NCI-H460 (cell line): ENCODE measurements around the gene SPSB4. TPM values are rescaled to one million over a fixed set of nuclear protein-coding genes. Genes with fewer than 3 reads are reported as not detected.
"Not testable (repeated sequence)": the region's sequence is repeated elsewhere in the genome, so short reads cannot be mapped to it uniquely, and the experiment has no call there.

Source experiments
- DNase-seq: peaks from one replicate; pipeline ENCODE4 v3.0.0-alpha.2; 2016; ENCODE audit warnings: low read depth; ENCODE audit errors: extremely low read depth
- total RNA-seq: library from RNA; depleted of rRNA; stranded (reverse); fragments of >200 nt; shearing (Covaris generic); gene quantifications from 2 replicates; pipeline ENCODE4 v1.2.3, GENCODE V29; 2014

The SPSB4 gene
- total RNA-seq, 1 experiment from 2014 or later: 0.10 TPM

DNA sequence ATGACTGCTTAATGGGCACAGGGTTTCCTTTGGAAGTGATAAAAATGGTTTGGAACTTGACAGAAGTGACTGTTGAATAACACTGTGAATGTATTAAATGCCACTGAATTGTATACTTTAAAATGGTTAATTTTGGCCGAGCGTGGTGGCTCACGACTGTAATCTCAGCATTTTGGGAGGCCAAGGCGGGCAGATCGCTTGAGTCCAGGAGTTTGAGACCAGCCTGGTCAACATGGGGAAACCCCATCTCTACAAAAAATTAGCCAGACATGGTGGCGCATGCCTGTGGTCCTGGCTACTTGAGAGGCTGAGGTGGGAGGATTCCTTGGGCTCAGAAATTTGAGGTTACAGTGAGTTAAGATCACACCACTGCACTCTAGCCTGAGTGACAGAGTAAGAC lies 62.5 kb downstream of the SPSB4 start:
- DNase-seq: not testable (repeated sequence)

DNA sequence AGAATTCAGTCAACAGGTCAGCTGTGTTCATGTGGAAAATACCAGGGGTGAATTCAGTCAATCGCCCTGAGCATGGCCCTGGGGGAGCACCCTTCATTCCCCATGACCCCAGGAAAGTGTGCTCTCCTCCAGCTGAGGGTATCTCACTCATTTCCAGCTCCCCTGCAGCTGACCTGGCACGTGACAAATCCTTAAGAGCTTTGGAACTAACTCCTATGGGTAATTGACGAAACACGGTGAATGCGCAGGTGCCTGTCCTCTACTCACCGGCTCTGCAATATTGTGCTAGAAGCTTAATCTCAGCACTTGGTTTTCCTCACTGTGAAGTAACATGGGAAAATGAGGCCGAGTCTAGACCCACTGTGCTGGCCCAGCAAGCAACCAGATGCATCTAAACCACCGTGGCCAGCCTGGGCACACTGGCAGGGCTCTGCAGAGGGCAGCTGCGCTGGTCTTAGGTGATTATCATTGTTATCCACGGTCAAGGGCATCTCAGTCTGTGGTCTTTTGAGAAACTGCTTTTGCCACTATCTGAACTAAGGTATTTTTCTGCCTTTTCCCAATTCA lies 63.1 kb downstream of the SPSB4 start:
- no peak for DNase-seq

DNA sequence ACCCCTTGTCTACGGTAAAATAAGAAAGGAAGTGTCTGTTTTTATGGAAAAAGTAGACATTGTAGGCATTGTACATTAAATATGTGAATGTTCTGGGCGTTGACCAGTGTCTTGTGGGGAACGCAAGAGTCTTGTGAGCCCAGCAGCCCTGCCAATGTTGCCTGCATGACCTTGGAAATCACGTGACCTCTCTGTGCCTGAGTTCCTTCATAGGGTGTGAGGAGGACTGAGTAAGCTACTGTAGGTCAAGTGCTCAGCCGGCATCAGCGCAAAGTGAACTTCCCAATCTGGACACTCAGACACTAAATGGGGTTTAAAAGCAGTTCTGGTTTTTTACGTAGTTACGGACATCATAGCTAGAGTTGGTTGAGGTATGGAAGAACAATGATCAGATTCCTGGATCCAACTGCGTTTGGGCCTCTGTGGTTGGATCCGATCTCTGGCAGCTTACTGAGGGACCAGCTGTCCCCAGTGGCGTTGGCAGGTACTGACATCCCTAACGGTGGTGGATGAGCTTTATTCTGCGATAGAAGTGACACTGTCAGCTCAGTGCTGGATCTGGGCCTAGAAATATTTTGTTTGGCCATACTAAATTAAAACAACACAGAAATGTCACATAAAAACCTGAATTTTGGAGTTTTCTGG lies 63.8 kb downstream of the SPSB4 start:
- DNase-seq: no peak

DNA sequence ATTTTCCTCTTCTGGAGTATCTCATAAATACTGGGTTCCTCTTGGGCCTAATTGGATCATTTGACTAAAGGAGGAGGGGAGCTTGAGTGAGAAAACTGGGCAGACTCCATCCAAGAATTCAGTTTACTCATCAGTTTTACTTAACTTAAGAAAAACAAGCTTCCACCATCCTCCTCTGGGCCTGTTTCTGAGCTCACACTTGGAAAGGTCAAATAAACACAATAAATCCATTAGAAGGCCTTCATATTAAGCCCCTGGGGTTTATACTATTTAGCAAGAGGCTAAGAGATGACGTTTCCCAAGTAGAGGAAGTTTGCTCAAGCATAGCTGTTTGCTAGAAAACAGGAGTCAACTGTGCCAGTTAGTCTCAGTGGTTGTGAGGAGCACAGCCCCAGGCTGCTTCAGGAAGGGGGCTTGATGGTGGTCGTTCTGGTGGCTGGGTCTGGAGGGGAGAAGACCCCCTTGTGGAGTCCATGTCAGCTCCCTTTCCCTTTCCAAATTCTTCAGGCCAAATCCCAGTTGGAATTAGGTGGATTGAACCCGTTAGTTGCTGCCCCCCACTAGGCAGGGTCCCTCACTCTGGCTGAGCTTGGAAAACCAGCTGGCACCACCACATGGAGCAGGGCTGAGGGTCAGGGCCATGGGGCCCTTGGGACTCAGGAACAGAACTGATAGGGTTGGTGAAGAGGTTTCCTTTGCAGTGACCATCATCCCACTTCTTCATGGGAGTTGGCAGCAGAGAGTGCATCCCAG lies 64.8 kb downstream of the SPSB4 start:
- peak; percentile 39 for DNase-seq

DNA sequence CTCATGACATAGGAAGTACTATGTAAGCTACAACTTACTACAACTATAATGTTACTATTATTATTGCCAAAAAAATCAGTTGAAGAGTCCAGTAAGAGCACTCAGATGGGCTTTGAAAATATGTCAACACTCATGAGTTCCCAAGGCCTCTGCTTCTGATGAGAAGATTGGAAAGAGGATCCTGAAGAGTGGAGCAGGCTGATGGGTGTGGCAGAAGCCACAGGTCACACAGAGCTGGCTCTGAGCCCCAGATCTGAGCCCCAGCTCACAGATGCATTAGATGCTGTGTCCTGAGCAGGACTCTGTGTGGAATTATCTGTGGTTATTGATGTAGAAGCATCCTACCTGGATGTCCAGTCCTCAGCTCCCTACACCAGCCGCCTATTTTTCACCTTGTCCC lies 65.6 kb downstream of the SPSB4 start:
- DNase-seq: no peak

DNA sequence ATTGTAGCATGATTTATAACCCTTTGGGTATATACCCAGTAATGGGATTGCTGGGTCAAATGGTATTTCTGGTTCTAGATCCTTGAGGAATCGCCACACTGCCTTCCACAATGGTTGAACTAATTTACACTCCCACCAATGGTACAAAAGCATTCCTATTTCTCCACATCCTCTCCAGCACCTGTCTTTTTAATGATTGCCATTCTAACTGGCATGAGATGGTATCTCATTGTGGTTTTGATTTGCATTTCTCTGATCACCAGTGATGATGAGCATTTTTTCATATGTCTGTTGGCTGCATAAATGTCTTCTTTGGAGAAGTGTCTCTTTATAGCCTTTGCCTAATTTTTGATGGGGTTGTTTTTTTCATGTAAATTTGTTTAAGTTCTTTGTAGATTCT lies 66.8 kb downstream of the SPSB4 start:
- not testable (repeated sequence) for DNase-seq

DNA sequence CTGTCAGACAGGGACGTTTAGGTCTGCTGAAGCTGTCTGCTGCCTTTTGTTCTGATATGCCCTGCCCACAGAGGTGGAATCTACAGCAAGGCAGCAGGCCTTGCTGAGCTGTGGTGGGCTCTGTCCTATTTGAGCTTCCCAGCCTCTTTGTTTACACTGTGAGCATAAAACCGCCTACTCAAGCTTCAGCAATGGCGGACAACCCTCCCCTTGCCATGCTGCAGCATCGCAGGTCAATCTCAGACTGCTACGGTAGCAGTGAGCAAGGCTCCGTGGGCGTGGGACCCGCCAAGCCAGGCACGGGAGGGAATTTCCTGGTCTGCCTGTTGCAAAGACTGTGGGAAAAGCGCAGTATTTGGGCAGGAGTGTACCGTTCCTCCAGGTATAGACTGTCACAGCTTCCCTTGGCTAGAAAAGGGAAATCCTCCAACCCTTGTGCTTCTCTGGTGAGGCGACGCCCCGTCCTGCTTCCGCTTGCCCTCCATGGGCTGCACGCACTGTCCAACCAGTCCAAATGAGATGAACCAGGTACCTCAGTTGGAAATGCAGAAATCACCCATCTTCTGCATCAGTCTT lies 71.4 kb downstream of the SPSB4 start:
- no peak for DNase-seq

DNA sequence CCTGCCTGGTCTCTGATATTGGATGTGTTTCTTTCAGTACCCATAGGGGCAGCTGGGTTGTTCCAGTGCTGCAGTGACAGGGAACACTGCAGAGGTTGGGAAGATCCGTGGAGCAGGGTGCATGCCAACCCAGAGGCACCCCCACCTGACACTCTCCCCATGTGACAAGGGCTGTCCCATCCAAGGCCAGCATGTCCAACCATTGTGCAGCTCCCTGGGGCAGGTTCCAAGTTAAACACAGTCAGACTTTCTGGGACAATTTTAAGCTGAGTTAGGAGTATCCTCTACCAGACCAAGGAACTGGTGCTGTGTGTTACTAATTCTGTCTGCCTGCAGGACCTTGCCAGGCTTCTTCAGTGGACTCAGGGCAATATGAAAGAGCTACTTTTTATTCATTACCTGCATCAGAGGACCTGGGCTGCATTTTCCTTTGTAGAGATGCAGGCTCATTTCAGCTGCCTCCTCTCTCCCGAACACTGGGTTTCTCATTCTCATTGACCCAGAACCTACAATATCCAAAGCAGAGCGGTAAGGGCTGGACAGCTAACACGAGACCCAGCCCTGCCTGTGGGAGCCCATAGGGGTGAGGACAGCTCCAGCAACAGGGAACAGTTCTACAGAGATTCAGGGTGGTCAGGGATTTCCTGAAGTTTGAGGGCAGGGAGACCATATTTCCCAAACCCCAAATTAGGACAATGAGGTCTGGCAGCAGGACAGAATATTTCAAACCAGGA lies 72.7 kb downstream of the SPSB4 start:
- DNase-seq: no peak

DNA sequence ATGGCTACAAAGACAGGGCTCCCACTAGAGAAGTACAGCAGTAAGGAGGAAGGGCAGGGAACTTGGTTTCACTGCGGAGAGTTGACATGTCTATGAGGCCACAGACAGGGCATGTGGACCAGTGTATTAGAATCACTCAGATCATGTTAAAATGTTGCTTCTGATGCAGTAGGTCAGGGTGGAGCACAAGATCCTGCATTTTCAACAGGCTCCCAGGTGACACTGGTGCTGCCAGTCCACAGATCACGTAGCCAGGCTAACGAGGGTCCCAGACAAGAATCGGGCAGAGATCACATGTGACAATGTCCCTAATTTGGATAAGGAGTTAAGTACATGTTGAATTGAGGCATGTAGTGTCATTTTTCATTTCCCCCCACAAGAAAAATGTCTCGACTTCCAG lies 73.6 kb downstream of the SPSB4 start:
- no peak for DNase-seq

DNA sequence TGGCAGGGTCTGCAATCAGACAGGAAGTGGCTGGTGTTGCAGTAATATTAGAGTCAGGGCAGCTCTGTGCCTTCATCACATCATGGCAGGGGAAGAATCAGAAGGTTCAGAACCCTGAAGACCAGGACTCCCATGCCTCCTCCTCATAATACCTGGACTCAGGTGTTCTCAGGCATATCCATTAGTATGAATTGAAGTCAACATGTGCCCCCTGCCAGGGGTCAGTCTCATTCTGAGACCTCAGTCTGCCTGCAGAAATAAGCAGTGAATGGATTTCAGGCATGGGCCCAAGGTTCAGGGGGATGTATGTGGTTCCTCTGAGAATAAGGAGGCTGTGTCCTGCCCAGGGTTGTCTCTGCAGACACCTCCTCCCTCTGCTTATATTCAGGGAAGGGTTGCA lies 74.2 kb downstream of the SPSB4 start:
- no peak for DNase-seq

DNA sequence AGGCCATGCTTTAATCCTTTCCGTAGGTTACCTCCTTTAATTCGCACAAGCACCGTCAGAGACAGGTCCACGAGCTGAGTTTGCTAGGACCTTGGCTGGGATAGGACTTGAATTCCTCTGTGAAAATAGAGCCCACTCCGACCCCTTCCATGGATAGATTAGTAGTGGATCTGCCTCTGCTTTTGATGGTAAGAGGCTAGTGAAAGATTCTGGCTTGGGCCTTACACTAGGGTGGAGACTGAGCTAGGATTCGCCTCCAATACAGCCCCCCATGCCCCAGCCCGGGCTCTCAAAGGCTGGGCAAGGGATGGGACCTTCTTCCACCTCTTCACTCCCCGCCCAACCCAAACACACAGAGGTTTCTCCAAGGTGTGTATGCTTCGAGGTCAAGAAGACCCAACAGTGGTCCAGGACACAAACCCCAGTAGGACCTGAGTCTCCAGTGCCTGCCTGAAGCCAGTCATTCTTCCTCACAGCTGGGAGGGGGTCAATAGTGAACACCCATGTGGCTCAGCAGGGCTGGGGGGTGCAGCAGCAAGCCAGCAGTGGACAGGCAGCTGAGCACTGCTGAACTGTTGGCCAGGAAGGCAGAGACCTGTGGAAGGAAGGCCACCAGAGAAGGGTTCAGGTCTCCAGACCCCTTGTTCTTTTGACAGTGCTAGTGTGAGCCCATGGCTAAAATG lies 75.7 kb downstream of the SPSB4 start:
- DNase-seq: no peak

DNA sequence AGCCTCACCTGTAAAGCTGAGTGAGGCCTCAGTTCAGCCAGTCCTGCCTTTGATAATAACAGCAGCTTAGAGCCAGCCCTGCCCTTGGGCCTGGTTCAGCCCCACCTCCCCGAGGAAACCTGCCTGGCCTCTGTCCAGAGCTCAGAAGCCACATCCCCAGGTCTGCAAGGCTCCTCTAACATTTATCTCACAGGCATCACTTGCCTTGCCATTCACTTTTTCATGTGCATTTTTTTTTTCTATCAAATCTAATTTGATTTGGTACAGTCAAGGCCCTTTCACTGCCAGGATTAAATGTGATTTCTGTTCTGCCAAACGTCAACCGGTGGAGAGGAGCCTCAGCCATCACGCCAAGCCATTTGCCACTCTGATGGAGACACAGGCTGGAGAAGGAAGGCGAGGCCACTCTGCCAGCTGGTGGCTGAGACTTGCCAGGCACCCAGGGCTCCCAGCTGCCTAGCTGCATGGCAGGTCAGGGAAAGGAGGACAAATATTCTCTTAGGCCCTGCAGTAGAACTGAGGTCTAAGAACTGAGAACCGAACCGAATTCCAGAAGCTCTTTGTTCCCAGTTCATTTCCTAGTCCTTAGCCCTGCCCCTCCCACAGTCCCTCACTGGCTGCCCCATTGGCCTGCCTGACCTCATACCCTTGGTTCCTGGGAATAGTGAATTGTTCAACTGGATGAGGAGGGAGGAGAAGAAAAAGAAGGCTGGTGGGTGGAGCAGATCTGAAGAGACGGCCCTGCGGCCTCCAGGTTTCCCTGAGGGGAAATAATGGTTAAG lies 76.4 kb downstream of the SPSB4 start:
- no peak for DNase-seq

DNA sequence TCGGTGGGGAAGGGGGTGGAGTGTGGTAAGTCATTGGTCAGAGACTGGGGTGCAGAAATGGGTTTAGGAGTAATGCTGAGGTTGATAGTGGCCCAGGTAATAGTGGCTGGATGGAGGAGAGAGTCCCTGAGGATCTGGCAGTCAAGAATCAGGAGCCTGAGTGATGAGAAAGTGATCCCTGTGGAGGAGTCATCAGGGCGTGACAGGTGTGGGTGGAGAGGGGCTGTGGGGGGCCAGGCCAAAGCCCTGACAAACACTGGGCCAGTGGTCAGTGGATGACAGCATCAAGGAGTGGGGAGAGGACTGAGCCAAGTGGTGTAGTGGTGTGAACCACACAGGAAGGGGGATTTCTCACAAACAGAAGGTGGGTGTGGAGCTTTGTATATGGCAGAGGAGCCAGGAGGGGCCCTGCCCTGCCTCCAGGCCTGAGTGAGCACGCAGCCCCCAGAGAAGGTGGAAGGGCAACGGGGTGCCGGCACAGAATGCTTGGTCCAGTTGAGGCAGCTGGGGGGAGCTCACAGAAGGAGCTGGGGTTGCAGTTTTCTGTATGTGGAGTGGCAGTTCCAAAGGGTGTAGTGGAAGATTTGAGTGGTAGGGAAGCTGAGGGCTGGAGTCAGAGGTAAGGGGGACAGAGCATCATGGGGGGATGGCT lies 77.1 kb downstream of the SPSB4 start:
- no peak for DNase-seq

DNA sequence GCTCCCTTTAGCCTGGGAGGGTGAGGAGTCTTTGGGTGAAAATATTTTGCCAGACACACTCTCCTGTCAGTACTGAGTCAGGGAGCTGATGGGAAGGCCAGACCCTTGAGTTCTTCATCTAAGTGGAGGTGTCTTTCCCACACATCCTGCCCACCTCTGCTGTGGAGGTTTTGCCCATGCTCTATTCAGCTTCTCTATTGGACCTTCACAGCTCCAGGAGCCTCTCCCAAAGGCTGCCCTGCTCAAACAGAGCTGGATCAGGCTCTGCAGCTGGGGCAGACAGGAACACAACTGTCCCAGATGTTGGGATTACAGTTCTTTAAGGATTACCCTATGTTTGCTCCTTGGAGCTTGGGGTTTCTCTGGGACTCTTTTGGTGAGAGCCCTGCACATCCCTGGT lies 77.9 kb downstream of the SPSB4 start:
- DNase-seq: no peak

DNA sequence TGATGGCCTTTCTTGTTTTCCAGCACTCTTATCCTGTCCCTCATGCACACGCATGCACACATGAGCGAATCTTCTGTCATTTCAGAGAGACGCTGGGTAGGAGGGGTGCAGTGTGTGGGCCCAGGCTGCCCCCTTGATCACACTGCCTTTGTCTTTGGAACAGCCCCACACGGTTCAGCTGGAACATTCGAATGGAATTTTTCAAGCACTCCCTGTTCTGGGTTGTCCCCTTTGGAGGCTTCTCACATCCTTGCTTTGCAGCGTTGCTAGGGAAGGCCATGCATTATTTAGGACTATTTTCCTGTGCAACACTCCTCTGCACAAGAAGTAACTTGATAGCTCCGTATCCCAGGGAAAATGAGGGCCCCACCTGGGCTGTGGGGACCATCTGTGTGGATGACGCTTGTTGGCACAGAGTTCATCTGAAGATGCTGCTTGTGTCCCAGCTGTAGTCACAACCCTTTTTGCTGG lies 78.4 kb downstream of the SPSB4 start:
- no peak for DNase-seq

DNA sequence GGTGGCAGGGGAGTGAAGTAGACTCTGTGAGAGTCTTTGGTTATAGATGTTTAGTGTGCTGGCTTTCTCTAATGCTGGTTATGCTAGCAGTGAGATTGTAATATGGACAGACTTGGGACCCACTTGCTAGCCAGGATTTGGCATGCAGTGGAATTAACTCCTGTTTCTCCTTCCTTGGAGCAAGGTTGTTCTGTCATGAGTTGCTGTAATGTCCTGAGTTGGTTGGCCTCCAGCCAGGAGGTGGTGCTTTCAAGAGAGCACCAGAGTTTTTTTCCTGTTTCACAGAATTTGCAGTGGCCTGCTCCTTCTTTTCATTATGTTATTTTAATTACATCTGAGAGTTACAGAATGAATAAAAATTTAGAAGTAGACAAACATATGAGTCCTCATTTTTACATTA lies 92.4 kb downstream of the SPSB4 start:
- DNase-seq: no peak

DNA sequence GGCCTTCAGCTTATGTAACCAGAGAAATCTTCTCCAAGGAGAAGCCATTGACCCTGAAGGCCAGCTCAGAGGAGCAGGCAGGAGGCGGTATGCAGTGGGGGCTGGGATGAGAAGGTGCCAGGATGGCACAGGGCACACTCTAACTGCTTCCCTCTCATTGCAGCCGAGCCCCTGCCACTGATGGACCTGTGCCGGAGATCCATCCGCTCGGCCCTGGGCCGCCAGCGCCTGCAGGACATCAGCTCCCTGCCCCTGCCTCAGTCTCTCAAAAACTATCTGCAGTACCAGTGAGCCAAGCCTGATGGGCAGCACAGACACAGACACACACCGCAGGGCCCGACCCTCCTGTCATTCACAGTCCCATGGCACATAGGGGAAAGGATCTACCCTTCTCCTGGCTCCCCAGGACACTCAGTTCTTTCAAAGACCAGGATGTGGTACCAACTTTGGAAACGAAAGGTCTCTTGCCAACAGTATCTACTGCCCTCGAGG lies 95.9 kb downstream of the SPSB4 start:
- DNase-seq: no peak

DNA sequence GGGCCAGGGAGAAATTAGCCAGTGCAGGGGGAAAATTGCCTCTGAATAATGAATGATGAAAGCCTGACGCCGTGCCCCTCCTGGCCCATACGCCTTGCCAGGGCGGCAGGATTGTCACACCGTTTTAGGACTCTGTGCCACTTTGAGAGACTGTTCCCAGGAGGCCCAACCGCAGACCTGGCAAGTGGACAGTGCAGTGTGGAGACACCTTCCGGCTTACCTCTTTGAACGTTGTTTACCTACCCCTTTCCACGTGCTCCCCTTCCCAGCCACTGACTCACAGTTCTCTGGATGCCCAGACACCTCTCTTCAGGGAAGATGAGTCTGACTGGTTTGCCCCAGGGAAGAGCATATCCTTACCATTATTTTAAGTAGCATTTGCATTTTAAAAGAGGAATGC lies 96.5 kb downstream of the SPSB4 start:
- DNase-seq: no peak

DNA sequence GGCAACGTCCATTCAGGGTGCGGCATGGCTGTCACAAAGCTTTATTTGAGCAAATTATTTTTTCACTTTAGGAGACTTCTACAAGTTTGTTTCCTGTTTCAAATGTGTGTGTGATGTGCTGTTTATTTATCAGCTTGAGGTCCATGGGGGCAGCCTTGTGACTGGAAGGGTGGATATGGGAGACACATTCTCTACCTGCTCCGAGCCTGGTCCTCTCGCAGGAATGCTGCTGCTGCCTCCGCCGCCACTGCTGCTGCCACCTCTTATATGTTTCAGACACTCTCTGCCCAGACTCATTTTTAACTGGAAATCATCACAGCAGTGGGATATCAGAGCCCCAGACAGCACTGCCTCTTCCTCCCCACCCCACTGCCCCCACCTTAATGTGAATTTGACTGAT lies 97.0 kb downstream of the SPSB4 start:
- no peak for DNase-seq
